OCI-LY7 (cell line): Measurements from ENCODE around the gene BLM.

ENCODE experiments used
- CTCF ChIP-seq: fragments of 200-600 bp; sonication (generic); conservative IDR thresholded peaks from 2 replicates; pipeline ENCODE4 v1.5.1; 2014; ENCODE audit warnings: mild to moderate bottlenecking, antibody characterized with exemption, low read length, moderate library complexity, mixed read lengths
- EZH2phosphoT487 ChIP-seq: fragments of 200-600 bp; sonication (generic); IDR thresholded peaks from 2 replicates; pipeline ENCODE4 v1.6.1; 2018; ENCODE audit warnings: low read depth, borderline replicate concordance, mild to moderate bottlenecking, mixed run types, antibody characterized with exemption, low read length, moderate library complexity, mixed read lengths

- TF ChIP-seq CTCF (no peak), EZH2phosphoT487 (no peak)
These were observed 105.2 kb downstream of the BLM start for GRCh38 chr15:90822204-90822955.
